Neural cell (in vitro differentiated cells): ENCODE results near the gene TPMT. TPM values are rescaled to one million over a fixed set of nuclear protein-coding genes. Genes with fewer than 3 reads are reported as not detected.

Source experiments
- H2AFZ ChIP-seq: fragments of 200-600, 300-800 bp; sonication (generic), shearing (Covaris generic); 2 replicates; pipeline ENCODE4 v1.6.0; 2014; ENCODE audit warnings: low read depth, mild to moderate bottlenecking, antibody characterized with exemption, low read length, moderate library complexity
- H3F3A ChIP-seq: fragments of 200-600 bp; shearing (Covaris generic); 2 replicates; pipeline ENCODE4 v1.6.1; 2016; ENCODE audit warnings: mild to moderate bottlenecking, moderate library complexity, mixed read lengths, antibody characterized with exemption, low read length; ENCODE audit not compliant: insufficient read depth, poor library complexity, severe bottlenecking
- H3K27ac ChIP-seq: fragments of 200-600, 300-800 bp; sonication (generic), shearing (Covaris generic); 2 replicates; pipeline ENCODE4 v1.5.1; 2014; ENCODE audit warnings: mild to moderate bottlenecking, low read length, moderate library complexity
- H3K27me3 ChIP-seq: fragments of 300-800, 200-600 bp; sonication (generic), shearing (Covaris generic); 2 replicates; pipeline ENCODE4 v1.6.0; 2014; ENCODE audit warnings: mild to moderate bottlenecking, low read depth, low read length, moderate library complexity; ENCODE audit not compliant: insufficient read depth
- H3K36me3 ChIP-seq: fragments of 300-800, 200-600 bp; sonication (generic), shearing (Covaris generic); 2 replicates; pipeline ENCODE4 v1.5.1; 2014; ENCODE audit warnings: mild to moderate bottlenecking, antibody characterized with exemption, low read length, moderate library complexity; ENCODE audit not compliant: insufficient read depth
- H3K4me2 ChIP-seq: fragments of 300-800, 200-600 bp; sonication (generic), shearing (Covaris generic); 2 replicates; pipeline ENCODE4 v1.6.0; 2014; ENCODE audit warnings: mild to moderate bottlenecking, low read length
- H3K4me3 ChIP-seq: fragments of 300-800, 200-600 bp; sonication (generic), shearing (Covaris generic); 2 replicates; pipeline ENCODE4 v1.5.1; 2014; ENCODE audit warnings: mild to moderate bottlenecking, low read length, moderate library complexity
- H3K79me2 ChIP-seq: fragments of 200-600 bp; shearing (Covaris generic); replicated peaks from 2 replicates; pipeline ENCODE4 v1.6.0; 2014; ENCODE audit warnings: mild to moderate bottlenecking, low read length, moderate library complexity; ENCODE audit not compliant: insufficient read depth
- H3K9ac ChIP-seq: fragments of 300-800, 200-600 bp; sonication (generic), shearing (Covaris generic); 2 replicates; pipeline ENCODE4 v1.6.1; 2016; ENCODE audit warnings: mild to moderate bottlenecking, low read length, mixed read lengths
- H3K9me2 ChIP-seq: fragments of 200-600 bp; shearing (Covaris generic); 2 replicates; pipeline ENCODE4 v1.6.1; 2016; ENCODE audit warnings: mild to moderate bottlenecking, low read length, mixed read lengths; ENCODE audit not compliant: insufficient read depth
- H3K9me3 ChIP-seq: fragments of 200-600, 300-800 bp; sonication (generic), shearing (Covaris generic); 2 replicates; pipeline ENCODE4 v1.6.1; 2016; ENCODE audit warnings: mild to moderate bottlenecking, mixed run types, low read length, moderate library complexity, mixed read lengths
- H4K20me1 ChIP-seq: fragments of 200-600 bp; shearing (Covaris generic); 2 replicates; pipeline ENCODE4 v1.6.1; 2016; ENCODE audit warnings: mild to moderate bottlenecking, mixed run types; ENCODE audit not compliant: insufficient read depth
- CTCF ChIP-seq: fragments of 450-650 bp; IDR thresholded peaks from 2 replicates; pipeline ENCODE4 v1.5.1; 2014; ENCODE audit warnings: antibody characterized with exemption, mild to moderate bottlenecking, moderate library complexity; ENCODE audit not compliant: poor library complexity, severe bottlenecking
- EP300 ChIP-seq: fragments of 450-650 bp; conservative IDR thresholded peaks from 2 replicates; pipeline ENCODE4 v1.6.1; 2014; ENCODE audit warnings: antibody characterized with exemption, mild to moderate bottlenecking, moderate library complexity; ENCODE audit not compliant: poor library complexity, severe bottlenecking
- EZH2 ChIP-seq: fragments of 200-600, 300-800 bp; shearing (Covaris generic), sonication (generic); IDR thresholded peaks from 2 replicates; pipeline ENCODE4 v1.6.1; 2014; ENCODE audit warnings: antibody characterized with exemption, low read length, borderline replicate concordance, mild to moderate bottlenecking; ENCODE audit not compliant: insufficient read depth, poor library complexity, severe bottlenecking
- MXI1 ChIP-seq: fragments of 450-650 bp; conservative IDR thresholded peaks from 2 replicates; pipeline ENCODE4 v1.6.1; 2014; ENCODE audit warnings: antibody characterized with exemption, mild to moderate bottlenecking; ENCODE audit not compliant: poor library complexity, severe bottlenecking
- POLR2AphosphoS5 ChIP-seq: IDR thresholded peaks from 2 replicates; pipeline ENCODE4 v1.6.1; 2012
- RAD21 ChIP-seq: fragments of 450-650 bp; conservative IDR thresholded peaks from 2 replicates; pipeline ENCODE4 v1.6.1; 2014; ENCODE audit warnings: antibody characterized with exemption, mild to moderate bottlenecking, moderate library complexity
- REST ChIP-seq: IDR thresholded peaks from 2 replicates; pipeline ENCODE4 v1.6.1; 2012; ENCODE audit warnings: borderline replicate concordance
- SMC3 ChIP-seq: fragments of 450-650 bp; conservative IDR thresholded peaks from 2 replicates; pipeline ENCODE4 v1.6.1; 2014; ENCODE audit warnings: antibody characterized with exemption, mild to moderate bottlenecking, moderate library complexity; ENCODE audit not compliant: poor library complexity
- TAF1 ChIP-seq: IDR thresholded peaks from 2 replicates; pipeline ENCODE4 v1.6.1; 2012; ENCODE audit warnings: low read depth
- polyA plus RNA-seq: library from polyadenylated mRNA; depleted of rRNA; stranded (reverse); fragments of >200 nt; gene quantifications from 2 replicates; pipeline ENCODE4 v1.2.3, GENCODE V29; 2014

The TPMT gene
- polyA plus RNA-seq, 1 donor from 2014 or later: 5.7 TPM

DNA sequence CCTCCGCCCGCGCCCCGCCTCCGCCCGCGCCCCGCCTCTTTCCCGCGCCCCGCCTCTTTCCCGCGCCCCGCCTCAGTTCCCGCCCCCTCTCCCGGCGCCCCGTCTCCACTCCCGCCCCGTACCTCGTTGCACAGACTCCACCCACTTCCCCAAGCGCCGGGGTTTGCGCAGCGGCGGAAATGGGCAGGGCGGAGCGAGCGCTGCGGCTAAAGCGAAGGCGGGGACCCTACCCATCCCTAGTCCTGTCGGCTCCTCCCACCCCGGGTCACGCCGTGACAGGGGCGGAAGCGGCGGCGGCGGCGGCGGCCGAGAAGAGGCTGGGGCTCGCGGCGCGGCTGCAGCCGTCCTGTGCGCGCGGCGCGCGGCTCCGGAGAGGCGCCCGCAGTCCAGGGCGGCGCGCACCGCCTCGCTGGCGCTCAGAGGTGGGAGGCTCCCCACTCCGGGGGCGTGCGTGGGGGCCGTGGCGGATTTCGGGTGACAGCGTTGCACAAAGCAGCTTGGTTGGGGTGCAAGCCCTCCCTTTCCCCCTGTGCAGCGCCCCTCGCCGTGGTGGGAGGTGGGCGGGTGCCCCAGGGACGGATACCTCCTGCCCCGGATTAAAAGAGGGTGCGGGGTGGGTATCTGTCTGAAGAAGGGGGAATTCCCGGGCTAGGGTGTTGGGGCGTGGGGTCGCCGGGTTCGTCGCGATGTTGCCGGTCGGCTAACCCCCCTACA, 430 bp upstream of the TPMT start, which contains the start of gene KDM1B:
Gene KDM1B, plus strand, starts transcription at position 273 of the 714 bp plus-strand sequence. CDS start 4,474 bp downstream, outside the sequence.
- H4K20me1 ChIP-seq: no peaks in the 10 kb centered on the region
- no peaks in the 10 kb centered on the region for H3F3A ChIP-seq
- peak within 1 kb of the TSS; percentile 63 for H2AFZ ChIP-seq
- TF ChIP-seq MXI1 (peak; percentile 64), CTCF (no peak), EP300 (peak; percentile 28)
- H3K9me3 ChIP-seq: no peaks in the 10 kb centered on the region
- H3K4me3 ChIP-seq: peak within 1 kb of the TSS; percentile 92
- no peaks in the 10 kb centered on the region for H3K36me3 ChIP-seq
- H3K79me2 ChIP-seq: no peaks in the 10 kb centered on the region
- no peaks in the 10 kb centered on the region for H3K27me3 ChIP-seq
- H3K9me2 ChIP-seq: no peaks in the 10 kb centered on the region
- H3K4me2 ChIP-seq: peak within 1 kb of the TSS; percentile 76
- H3K9ac ChIP-seq: peak within 1 kb of the TSS; percentile 77
- H3K27ac ChIP-seq: peak within 1 kb of the TSS; percentile 69

GRCh38 chr6:18153311-18153703, 1.6 kb downstream of the TPMT start:
- H3K9ac ChIP-seq: no peak overlapping the region
- TF ChIP-seq EZH2: no peak
- TF ChIP-seq CTCF: no peak
- no peak for TF ChIP-seq POLR2AphosphoS5
- no peak for TF ChIP-seq EP300
- no peak for TF ChIP-seq TAF1
- TF ChIP-seq REST: no peak
- TF ChIP-seq RAD21: no peak
- TF ChIP-seq MXI1: no peak
- TF ChIP-seq SMC3: no peak
- H3F3A ChIP-seq: no peaks in the 10 kb centered on the region
- no peaks in the 10 kb centered on the region for H3K9me3 ChIP-seq
- H3K9me2 ChIP-seq: no peaks in the 10 kb centered on the region
- no peaks in the 10 kb centered on the region for H3K79me2 ChIP-seq
- no peaks in the 10 kb centered on the region for H3K36me3 ChIP-seq
- H3K4me3 ChIP-seq: no peak overlapping the region
- H3K27me3 ChIP-seq: no peaks in the 10 kb centered on the region
- H4K20me1 ChIP-seq: no peaks in the 10 kb centered on the region
- no peak overlapping the region for H3K27ac ChIP-seq
- no peak overlapping the region for H3K4me2 ChIP-seq
- no peak overlapping the region for H2AFZ ChIP-seq
